Breast epithelium (tissue), 4 donors: Measurements from ENCODE around the gene KLF15. TPM values are rescaled to one million over a fixed set of nuclear protein-coding genes. Genes with fewer than 3 reads are reported as not detected.

Experiments
- DNase-seq, 2 donors: peaks; one replicate each; pipeline ENCODE4 v3.0.0-alpha.2; 2019; ENCODE audit warnings: low spot score in 2 of 2
- H3K27ac ChIP-seq, 2 donors: fragments of 200-600 bp; sonication (generic) in 1 of 2; one replicate each; pipeline ENCODE4 v1.5.1; 2016 to 2019; ENCODE audit warnings: mild to moderate bottlenecking in 1 of 2
- H3K27me3 ChIP-seq, 2 donors: fragments of 200-600 bp; sonication (generic) in 1 of 2; one replicate each; pipeline versions ENCODE4 v1.5.1 to v1.6.0; 2017 to 2019; ENCODE audit warnings: control low read depth in 1 of 2, mild to moderate bottlenecking in 1 of 2
- H3K36me3 ChIP-seq: fragments of 200-600 bp; one replicate; pipeline ENCODE4 v1.5.1; 2019
- H3K4me1 ChIP-seq, 2 donors: fragments of 200-600 bp; sonication (generic); one replicate each; pipeline ENCODE4 v1.5.1; 2016 to 2019; ENCODE audit warnings: control low read depth in 1 of 2
- H3K4me3 ChIP-seq, 3 donors: fragments of 200-600 bp; sonication (generic); 1 replicate in 2 of 3; 2 replicates in 1 of 3; pipeline ENCODE4 v1.5.1; 2016 to 2019; ENCODE audit warnings: mild to moderate bottlenecking in 3 of 3, moderate library complexity in 2 of 3
- H3K9me3 ChIP-seq, 2 donors: fragments of 200-600 bp; sonication (generic) in 1 of 2; one replicate each; pipeline ENCODE4 v1.5.1; 2016 to 2019; ENCODE audit warnings: control low read depth in 1 of 2
- POLR2A ChIP-seq: fragments of 450-650 bp; IDR thresholded peaks from one replicate; pipeline ENCODE4 v1.6.1; 2016; ENCODE audit warnings: antibody characterized with exemption, mild to moderate bottlenecking, moderate library complexity
- POLR2AphosphoS5 ChIP-seq, 3 donors: sonication (generic); formaldehyde crosslinking; IDR thresholded peaks; one replicate each; pipeline ENCODE4 v1.6.1; 2017; ENCODE audit warnings: antibody characterized with exemption in 3 of 3
- intact Hi-C: fragments of 100-400 bp; cut with DNase I; formaldehyde crosslinking; loops from one replicate; pipeline ENCODE4 v1.15.1; 2023; ENCODE audit warnings: low total_unique reads
- total RNA-seq, 3 donors: library from RNA; depleted of rRNA; stranded (reverse); fragments of >200 nt; gene quantifications; one replicate each; pipeline ENCODE4 v1.1.0, GENCODE V29; 2016
- TF ChIP-seq, protein P1 (sequence below), 3 donors: fragments of 450-650 bp; IDR thresholded peaks; one replicate each; pipeline ENCODE4 v1.5.1; 2016 to 2017; ENCODE audit warnings: antibody characterized with exemption in 3 of 3, mild to moderate bottlenecking in 3 of 3, moderate library complexity in 3 of 3

The KLF15 gene
- total RNA-seq, 3 donors from 2014 or later: 36.3 to 129 (median 44.2) TPM

- TF ChIP-seq POLR2AphosphoS5 (IDR thresholded peaks at IDR 0.05) (no peak), POLR2A (no peak)
- TF ChIP-seq, protein P1, sequence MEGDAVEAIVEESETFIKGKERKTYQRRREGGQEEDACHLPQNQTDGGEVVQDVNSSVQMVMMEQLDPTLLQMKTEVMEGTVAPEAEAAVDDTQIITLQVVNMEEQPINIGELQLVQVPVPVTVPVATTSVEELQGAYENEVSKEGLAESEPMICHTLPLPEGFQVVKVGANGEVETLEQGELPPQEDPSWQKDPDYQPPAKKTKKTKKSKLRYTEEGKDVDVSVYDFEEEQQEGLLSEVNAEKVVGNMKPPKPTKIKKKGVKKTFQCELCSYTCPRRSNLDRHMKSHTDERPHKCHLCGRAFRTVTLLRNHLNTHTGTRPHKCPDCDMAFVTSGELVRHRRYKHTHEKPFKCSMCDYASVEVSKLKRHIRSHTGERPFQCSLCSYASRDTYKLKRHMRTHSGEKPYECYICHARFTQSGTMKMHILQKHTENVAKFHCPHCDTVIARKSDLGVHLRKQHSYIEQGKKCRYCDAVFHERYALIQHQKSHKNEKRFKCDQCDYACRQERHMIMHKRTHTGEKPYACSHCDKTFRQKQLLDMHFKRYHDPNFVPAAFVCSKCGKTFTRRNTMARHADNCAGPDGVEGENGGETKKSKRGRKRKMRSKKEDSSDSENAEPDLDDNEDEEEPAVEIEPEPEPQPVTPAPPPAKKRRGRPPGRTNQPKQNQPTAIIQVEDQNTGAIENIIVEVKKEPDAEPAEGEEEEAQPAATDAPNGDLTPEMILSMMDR (IDR thresholded peaks at IDR 0.05): no peak
- peaks cover 0 to 7% of the 10 kb centered on the region in 2 donors for H3K9me3 ChIP-seq
- H3K36me3 ChIP-seq: no peaks in the 10 kb centered on the region
- H3K4me3 ChIP-seq: no peak overlapping the region
- intact Hi-C loops: no loop called here
- no peak overlapping the region for H3K27ac ChIP-seq
- DNase-seq: no peak
- no peaks in the 10 kb centered on the region for H3K27me3 ChIP-seq
- no peaks in the 10 kb centered on the region for H3K4me1 ChIP-seq
Observed at GRCh38 chr3:126312341-126312740, 44.9 kb downstream of the KLF15 start.

GRCh38 chr3:126311338-126311978, 45.8 kb downstream of the KLF15 start:
- H3K4me3 ChIP-seq: no peak overlapping the region
- no peaks in the 10 kb centered on the region for H3K36me3 ChIP-seq
- no peaks in the 10 kb centered on the region for H3K4me1 ChIP-seq
- DNase-seq: no peak
- peaks cover 0 to 7% of the 10 kb centered on the region in 2 donors for H3K9me3 ChIP-seq
- TF ChIP-seq, protein P1 (IDR thresholded peaks at IDR 0.05): no peak
- TF ChIP-seq POLR2AphosphoS5 (IDR thresholded peaks at IDR 0.05) (no peak), POLR2A (no peak)
- intact Hi-C loops: no loop called here
- H3K27ac ChIP-seq: no peak overlapping the region
- no peaks in the 10 kb centered on the region for H3K27me3 ChIP-seq

DNA sequence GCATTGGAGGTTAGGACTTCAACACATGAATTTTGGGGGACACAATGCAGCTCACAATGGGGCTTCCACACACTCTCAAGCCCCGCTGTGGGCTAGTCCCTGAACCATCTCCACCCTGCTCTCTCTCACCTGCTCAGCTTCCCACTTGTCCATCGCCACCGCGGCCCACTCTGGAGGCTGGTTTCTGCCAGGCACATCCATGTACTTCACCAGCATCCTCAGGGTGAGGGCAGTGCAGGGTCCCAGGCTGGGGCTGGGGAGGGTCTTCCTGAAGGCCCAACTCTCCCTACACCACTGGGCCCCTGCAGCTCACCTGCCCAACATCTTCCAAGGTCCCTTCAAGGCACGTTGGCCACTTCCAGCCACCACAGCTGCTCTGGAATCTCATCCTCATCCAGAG, 46.4 kb downstream of the KLF15 start:
- Histone ChIP-seq H3K27me3 (no peaks in the 10 kb centered on the region), H3K27ac (no peak overlapping the region), H3K36me3 (no peaks in the 10 kb centered on the region), H3K9me3 (peaks cover 0 to 7% of the 10 kb centered on the region in 2 donors), H3K4me3 (no peak overlapping the region), H3K4me1 (no peaks in the 10 kb centered on the region)
- no peak for TF ChIP-seq POLR2A
- TF ChIP-seq, protein P1 (IDR thresholded peaks at IDR 0.05): no peak
- TF ChIP-seq POLR2AphosphoS5 (IDR thresholded peaks at IDR 0.05): no peak
- intact Hi-C loops: no loop called here
- DNase-seq: no peak

DNA sequence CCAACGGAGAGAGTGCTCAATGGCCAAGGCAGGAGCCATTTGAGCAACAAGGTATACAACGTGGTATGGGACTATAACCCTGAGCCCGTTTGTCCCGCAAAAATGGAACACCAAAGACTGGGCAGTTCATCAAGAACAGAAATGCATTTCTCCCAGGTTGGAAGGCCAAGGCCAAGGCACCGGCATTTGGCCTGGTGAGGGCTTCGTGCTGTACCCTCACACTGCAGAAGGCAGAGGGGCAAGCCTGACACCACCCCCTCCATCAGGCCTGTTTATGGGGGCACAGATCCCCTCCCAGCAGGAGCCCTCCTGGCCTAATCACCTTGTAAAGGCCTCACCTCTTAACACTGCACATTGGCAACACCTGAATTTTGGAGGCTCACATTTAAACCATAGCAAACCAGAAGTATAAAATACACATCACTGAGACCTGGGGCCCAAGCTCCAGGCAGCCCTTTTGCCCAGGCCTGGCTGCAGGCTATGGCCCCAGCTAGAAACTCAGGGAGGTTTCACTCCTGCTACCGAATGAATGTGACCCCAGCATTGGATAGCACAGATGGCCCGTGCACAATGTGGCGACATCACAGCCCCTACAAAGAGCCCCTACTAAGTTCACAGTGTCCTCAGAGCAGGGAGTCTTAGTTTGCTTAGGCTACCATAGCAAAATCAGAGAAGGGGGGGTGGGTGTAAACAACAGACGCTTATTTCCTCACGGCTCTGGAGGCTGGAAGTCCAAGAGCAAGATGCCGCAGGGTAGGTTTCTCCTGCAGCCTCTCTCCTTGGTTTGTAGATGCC, 47.1 kb downstream of the KLF15 start:
- H3K4me3 ChIP-seq: no peak overlapping the region
- TF ChIP-seq, protein P1 (IDR thresholded peaks at IDR 0.05): no peak
- no peak for TF ChIP-seq POLR2AphosphoS5 (IDR thresholded peaks at IDR 0.05)
- no peak for TF ChIP-seq POLR2A
- no peak for DNase-seq
- H3K36me3 ChIP-seq: no peaks in the 10 kb centered on the region
- no peaks in the 10 kb centered on the region for H3K27me3 ChIP-seq
- H3K4me1 ChIP-seq: no peaks in the 10 kb centered on the region
- no peak overlapping the region for H3K27ac ChIP-seq
- peaks cover 0 to 7% of the 10 kb centered on the region in 2 donors for H3K9me3 ChIP-seq
- intact Hi-C loops: no loop called here

GRCh38 chr3:126309165-126309564, 48.0 kb downstream of the KLF15 start:
- intact Hi-C loops: no loop called here

More at GRCh38 chr3:126309165-126309564, 48.0 kb downstream of the KLF15 start:
- H3K4me3 ChIP-seq: no peak overlapping the region
- no peak for TF ChIP-seq POLR2A
- TF ChIP-seq POLR2AphosphoS5 (IDR thresholded peaks at IDR 0.05): no peak
- TF ChIP-seq, protein P1 (IDR thresholded peaks at IDR 0.05): no peak
- H3K9me3 ChIP-seq: peaks cover 0 to 10% of the 10 kb centered on the region in 2 donors
- H3K27ac ChIP-seq: no peak overlapping the region
- H3K4me1 ChIP-seq: no peaks in the 10 kb centered on the region
- DNase-seq: no peak
- no peaks in the 10 kb centered on the region for H3K27me3 ChIP-seq
- H3K36me3 ChIP-seq: no peaks in the 10 kb centered on the region
